RPMI7951 (cell line): ENCODE results near the gene MIPOL1. TPM values are rescaled to one million over a fixed set of nuclear protein-coding genes. Genes with fewer than 3 reads are reported as not detected.

Experiments
- DNase-seq: peaks from one replicate; pipeline ENCODE4 v3.0.0-alpha.2; 2012; ENCODE audit warnings: low read depth
- total RNA-seq: library from RNA; depleted of rRNA; stranded (reverse); fragments of >200 nt; shearing (Covaris generic); gene quantifications from 2 replicates; pipeline ENCODE4 v1.2.3, GENCODE V29; 2014

The MIPOL1 gene
- total RNA-seq, 1 experiment from 2014 or later, result 5.4 TPM

DNA sequence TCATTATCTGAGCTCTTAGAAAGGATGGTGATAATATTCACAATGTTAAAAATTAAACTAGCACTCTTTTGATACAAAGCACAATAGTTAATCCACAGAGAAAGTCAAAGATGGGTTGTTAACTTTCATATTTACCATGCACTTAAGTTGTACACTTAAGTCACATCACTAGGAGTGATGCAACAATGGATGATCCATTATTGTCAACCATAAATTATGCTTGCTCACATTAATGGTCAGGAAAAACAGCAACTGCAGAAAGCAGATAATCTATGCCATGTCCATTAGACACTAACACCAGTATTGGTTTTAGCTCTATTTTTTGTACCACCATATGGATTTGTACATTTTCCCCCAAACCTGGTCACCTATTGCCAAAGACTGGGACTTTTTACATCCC lies 201.8 kb downstream of the MIPOL1 start:
- DNase-seq, result no peak

DNA sequence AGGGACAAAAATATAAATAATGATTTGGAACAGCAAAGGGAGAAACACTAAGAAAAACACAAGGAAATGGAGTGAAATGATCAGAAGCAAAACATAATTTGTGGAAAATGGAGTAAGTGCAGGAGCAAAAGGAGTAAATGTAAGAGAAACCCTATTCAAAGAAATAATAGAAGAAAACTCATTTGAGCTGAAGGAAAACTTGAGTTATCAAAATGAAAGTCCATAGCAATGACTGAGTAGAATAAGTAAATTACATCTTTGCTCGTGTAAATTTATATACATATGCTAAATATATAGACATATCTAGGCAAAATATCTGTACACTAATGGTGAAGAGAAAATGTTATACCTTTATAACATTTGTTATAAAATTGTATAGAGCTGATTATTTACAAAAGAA lies 203.4 kb downstream of the MIPOL1 start:
- DNase-seq, result no peak

DNA sequence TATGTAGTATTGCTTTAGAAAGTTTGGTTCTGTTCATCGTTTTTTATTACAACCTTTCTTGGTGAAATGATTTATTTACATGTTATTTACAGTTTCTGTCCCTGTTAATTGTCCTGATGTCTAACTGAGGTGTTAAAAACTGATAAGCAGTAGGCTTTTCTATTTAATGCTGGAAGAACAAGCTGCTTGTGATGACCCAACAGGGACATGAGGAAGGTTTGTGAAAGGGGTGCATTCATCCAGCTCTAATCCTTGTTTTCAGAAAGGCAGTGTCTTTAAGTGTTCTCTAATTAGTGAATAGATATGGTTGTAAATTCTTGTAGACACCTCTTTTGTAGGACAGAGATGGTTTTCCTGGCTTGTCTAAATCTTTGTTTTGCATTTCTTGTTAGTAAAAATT lies 205.9 kb downstream of the MIPOL1 start:
- DNase-seq, result no peak

DNA sequence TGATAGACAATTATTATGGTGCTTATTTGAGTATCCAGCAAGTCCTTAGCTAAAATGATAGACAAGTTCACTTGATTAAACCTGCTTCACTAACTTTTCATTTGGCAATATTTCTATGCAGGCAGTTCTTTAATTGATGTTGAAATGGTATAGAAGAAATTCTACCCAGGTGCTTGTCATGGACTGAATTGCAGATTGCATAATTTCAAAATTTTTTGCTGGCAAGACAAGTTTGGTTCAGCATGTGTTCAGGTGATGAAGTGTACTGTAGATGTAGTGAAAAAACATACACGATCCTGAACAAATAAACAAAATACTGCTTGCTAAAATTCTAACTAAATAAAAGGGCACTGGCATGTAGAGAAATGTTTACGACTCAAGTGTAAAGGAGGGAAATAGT lies 208.4 kb downstream of the MIPOL1 start:
- no peak for DNase-seq

DNA sequence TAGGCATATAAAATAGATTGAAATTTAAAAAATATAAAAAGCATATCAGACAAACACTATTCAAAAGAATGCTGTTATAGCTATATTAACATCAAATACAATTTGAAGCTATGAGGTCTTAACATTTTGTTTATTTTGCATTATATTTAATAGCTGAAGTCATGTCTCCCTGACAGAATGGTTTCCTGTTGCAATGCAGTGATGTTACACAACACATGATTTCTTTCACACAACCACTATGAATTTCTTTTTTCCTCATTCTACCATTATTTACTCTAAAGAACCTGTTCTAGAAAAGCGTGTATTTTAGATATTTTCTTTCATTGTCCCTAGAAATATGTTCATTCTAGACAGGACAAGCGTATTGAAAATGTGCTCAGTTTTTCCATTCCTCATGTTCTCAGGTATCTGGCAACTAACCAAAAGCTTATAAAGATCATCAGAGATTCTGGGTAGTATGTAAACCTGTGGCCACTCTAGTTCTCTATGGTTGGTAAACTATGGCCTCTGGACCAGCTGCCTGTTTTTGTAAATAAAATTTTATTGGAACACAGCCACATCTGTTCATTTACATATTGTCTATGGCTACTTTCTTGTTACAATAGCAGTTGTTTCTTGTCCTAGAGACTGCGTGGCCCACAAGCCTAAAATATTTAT lies 213.5 kb downstream of the MIPOL1 start:
- DNase-seq, result no peak

DNA sequence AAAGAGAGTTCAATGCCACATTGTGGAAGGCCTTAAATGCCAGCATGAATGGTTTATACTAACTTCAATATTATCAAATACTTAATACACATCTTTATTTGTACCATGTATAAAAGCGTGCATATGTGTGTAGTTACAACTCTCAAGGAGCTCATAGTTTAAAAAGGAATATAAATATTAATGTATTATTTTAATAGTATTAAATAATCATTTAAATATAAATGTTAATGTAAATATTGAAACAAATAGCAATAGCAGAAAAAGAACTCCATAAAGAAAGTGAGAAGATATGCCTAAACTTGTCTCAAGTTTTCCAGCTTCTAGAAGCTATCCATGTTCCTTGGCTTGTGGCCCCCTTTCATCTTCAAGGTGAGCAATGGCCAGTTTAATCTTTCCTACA lies 215.3 kb downstream of the MIPOL1 start:
- no peak for DNase-seq

DNA sequence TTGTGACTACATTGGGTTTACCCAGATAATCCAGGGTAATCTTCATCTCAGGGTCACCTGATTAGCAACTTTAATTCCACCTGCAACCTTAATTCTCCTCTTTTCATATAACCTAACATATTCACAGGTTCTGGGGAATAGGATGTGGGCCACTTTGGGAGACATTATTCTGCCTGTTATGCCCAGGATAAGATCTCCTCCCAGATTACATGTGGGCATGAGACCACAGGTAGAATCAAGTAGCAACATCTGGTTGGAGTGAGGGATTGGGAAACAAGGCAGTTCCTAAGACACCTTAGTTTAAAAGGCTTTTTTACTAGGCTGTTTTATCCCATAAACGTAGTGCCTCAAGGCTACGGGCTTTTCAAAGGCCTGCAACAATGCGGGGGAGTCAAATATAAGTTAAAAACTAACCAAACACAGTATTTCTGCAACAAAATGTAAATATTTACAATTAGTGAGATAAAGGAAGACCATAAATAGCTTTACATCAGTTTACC lies 215.8 kb downstream of the MIPOL1 start:
- no peak for DNase-seq

DNA sequence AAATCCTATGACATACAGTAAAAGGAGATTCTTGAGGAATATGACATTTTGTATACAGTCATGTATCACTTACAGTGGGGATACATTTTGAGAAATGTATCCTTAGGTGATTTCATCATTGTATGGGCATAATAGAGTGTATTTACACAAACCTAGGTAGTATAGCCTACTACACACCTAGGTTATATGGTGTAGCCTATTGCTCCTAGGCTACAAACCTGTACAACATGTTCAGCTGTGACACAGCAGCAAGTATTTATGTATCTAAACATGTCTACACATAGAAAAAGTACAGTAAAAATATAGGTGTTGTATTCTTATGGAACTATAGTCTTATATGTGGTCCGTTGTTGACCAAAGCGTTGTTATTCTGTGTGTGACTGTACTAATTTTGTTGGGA lies 218.5 kb downstream of the MIPOL1 start:
- no peak for DNase-seq

DNA sequence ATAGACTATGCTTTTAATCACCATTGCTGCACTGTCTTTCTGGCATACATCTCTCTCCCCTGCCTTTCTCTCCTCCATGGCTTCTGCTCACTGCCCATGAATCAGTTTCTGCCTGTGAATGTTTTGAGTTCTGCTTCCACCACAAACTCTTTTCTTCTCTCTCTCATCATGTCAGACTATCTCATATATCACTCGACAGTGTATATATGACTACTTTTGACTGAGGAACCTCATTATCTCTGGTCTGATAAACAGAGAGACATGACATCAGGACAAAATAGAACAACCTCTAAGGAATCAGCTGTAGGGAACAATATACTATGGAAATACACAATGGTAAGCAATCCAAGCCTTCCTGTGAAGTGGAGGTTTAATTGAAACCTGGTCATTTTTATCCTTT lies 219.4 kb downstream of the MIPOL1 start:
- DNase-seq, result no peak

DNA sequence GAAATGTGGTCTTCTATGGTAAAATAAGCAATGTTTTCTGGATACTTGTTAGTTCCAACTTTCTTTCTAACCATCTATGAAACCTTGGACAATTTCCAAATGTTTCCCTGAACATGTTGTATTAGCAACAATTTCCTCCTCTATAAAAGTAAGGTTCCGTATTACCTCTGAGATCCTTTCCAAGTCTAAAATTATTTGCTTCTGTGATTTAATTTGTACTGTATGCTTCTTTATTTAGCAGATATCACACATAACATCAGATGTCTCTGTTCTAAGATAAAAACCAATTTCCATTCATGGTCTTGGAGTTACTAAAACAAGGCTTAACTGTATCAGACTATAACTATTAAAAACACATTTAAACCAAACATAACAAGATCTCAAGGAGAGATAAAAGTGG lies 220.1 kb downstream of the MIPOL1 start:
- no peak for DNase-seq

DNA sequence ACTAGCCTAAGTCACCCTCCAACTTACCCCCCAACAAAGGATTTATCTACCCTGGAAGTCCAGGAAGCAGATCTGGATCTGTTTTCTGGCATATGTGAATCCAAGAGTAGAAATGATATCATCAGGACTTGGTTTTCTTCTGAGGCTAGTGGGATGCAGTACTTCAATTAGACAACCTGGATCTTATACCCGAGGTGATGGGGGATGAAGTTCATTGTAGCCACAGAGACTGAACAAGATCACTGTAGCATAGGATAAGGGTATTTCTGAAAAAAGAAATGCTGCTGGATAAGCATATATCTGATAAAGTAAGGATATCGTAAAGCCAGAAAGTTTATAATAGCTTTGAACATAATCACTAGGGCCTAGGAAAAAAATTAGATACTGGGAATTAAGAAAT lies 222.9 kb downstream of the MIPOL1 start:
- no peak for DNase-seq

DNA sequence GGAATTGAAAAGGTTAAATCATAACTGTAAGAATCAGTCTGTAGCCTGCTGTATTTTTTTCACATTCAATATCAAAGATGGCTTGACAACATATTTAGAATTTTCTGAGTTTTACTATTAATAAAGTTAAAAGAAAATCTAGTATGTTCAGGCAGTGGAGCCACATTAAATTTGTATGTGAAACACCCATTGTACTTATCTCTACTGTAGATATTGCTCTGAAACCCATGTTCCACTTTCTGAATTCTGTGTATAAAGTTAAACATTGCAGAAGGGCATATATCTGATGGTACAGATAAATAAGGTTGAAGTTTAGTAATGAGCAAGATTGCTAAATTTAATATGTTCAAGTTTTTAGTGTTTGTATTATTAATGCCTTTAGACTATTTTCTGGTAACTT lies 224.6 kb downstream of the MIPOL1 start:
- DNase-seq, result no peak

DNA sequence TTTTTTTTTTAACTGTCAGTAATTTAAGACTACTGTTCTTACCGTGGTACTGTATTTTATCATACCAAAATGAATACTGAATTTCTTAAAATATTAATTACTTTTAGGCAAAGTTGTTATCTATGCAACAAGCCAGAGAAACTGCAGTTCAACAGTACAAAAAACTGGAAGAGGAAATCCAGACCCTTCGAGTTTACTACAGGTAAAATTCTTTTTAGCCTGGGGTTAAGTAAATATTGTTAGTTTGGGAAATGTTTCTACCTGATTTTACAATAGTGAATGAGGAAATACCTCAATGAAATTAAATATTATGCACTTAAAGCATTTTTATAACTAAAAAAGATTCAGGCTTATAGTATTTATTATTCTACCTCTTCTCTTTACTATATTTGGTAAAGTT lies 225.0 kb downstream of the MIPOL1 start:
- no peak for DNase-seq

DNA sequence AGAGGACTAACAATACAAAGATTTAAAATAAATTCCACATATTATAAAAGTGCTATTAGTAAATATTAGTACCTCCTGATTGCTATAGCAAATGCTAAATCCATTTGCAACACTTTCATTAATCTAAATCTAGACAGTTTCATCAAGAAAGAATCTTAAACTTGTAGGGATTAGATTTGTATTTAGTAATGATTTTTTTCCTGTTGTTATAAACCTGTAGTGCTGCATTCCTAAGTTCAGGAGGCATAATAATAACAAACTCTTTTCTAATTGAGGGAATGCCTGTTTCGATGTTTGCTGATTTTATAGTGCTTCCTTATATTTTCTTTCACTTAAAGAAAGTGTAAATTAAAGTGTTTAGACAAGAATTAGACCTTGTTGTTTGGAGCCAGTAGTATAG lies 231.2 kb downstream of the MIPOL1 start:
- no peak for DNase-seq

DNA sequence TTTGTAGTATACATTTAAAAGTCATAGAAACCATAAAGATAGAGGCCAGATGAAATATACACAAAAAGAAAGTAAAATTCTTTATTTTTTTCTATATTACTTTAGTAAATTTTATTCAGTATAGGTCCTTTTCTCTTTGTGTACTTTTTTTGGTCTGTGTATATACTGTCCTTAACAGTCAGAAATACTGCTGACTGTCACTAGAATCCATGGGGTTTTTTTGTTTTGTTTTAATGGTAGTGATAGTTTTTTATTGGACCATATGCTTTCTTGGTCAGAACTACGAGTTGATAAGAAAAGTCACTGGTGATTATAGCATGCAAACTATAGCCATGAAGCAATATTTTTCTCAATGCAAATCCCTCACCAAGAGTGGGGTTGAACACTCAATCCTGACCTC lies 231.9 kb downstream of the MIPOL1 start:
- no peak for DNase-seq

DNA sequence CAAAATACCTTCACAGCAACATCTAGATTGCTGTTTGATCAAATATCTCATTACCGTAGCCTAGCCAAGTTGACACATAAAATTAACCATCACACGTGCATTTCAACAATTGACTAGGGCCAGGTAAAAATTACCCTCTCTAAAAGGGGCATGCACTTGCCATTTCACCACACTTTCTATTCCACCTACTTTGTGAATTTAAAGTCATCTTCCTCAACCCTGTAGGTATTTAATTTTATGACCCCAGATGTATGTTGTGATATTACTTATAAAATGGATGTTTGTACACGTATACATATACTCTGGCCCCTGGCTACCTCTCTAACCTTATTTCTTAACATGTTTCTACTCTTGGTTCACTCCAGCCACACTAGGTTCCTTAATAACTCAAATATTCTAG lies 237.1 kb downstream of the MIPOL1 start:
- no peak for DNase-seq

DNA sequence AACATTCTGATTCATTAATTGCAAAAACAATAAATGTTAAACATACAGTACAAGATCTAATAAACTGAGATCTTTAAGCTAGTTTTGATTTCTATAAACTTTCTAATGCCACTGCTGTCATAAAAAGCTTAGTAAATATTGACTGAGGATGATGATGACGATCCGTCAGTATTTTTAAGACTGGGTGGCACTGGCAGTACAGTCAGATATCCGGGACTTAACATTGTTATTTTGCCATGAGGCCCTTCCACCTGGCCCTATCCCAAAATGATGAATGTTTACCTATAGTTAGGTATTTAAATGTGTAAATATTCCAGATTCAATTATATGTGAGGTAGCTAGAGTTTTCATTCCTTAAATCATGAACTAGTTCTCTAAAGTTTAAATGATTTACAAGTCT lies 238.8 kb downstream of the MIPOL1 start:
- no peak for DNase-seq

DNA sequence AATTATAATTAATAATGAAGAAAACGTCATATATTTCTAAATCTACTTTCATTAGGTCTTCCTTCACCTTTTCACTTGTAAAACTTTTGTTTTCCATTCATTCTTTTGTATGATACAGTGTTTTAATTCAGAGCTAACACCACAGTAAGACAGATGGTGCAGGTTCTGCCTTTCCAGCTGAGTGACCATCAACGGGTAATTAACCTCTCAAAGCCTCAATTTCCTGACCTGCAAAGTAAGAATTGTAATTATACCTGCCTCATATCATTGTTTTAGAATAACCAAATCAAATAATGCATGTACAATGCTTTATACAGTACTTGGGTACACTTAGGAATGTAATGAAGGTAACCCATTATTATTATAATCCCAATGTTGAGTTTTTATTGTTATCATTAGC lies 239.8 kb downstream of the MIPOL1 start:
- DNase-seq, result no peak

DNA sequence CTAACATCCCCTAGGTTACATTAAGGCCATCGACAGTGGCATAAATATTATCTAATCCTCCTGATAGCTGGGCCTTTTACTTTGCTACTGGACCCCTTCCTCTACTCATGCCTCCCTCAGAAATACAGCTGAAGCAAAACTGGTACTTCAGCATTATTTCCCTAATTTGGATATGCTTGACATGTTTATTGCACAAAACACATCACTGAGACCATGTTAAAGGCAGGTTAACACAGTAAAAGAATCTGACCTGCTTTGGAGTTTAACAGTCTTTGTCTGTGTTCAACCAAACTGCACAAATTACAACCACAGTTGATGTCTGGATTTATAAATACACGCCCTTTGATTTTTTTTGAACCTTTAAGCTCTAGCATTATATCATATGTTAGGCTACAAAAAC lies 240.7 kb downstream of the MIPOL1 start:
- no peak for DNase-seq

DNA sequence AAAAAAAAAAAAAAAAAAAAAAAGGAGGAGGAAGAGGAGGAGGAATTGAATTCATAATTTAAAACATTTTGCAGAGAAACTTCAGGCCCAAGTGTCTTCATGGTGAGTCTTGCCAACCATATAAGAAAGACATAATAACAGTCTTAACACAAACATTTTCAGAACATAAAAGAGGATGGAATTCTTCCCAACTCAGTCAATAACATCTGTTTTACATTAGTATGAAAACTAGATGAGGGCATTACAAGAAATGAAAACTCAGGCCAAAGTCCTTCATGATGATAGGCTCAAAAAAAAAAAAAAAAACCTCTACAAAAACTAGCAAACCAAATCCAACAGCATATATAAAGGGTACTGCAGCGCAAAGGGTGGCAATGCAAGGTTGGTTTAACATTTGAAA lies 245.7 kb downstream of the MIPOL1 start:
- peak; percentile 1 for DNase-seq

DNA sequence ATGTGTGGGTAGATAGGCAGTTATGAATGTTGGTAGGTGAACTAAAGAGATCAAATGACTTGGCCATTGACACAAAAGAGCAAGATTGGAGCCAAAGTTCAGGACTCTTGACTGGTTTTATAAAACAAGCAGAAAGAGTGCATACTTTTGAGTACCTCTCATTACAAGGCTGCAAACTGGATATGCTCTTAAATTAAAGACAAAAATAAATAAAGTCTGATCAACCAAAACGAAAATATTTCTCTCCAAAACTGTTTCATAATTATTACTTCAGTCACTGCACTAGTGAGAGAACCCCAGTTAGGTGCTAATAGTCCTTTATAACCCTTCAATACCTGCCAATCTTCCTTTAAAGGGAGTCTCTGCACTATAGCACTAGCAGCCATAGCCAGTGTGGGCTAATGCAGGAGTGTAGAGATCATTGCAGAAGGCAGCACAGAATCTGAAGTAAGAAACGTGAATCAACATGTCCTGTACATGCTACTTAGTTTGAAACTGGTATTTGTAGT lies 250.2 kb downstream of the MIPOL1 start:
- DNase-seq, result no peak

DNA sequence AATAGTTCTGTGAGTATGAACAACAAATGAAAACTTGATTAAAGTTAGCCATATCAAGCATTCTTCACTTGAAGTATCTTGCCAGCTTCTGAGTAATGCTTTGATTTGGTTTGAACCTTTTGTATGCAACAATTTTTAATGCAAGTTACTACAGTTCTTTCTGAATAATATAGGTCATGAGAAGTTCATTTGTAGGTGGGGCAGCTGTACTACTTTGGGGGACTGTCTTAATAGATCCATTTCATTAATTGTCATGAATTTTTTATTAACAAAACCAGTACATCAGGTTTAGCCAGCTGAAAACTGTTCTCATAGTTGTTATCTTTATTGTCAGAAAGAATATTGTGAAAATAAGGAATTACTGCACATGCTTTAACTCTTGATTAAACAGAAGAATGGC lies 254.6 kb downstream of the MIPOL1 start:
- no peak for DNase-seq

DNA sequence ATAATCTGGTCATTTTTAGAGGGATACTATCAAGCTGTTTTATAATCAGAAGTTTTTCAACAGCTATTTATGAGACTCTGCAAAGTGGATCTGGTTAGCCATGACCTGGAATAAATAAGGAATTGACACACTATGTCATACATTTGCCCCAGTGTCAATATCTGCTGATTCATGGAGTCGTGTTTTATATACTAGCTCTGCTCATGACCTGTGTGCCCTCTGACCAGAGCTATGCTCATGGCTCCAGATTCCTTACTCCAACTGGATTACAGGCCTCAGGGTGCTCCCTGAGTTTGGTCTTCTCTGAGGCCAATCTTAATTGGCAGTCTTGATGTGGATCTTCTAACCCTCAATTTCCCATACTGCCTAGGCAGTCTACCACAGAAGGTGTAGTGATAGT lies 256.2 kb downstream of the MIPOL1 start:
- DNase-seq, result no peak

DNA sequence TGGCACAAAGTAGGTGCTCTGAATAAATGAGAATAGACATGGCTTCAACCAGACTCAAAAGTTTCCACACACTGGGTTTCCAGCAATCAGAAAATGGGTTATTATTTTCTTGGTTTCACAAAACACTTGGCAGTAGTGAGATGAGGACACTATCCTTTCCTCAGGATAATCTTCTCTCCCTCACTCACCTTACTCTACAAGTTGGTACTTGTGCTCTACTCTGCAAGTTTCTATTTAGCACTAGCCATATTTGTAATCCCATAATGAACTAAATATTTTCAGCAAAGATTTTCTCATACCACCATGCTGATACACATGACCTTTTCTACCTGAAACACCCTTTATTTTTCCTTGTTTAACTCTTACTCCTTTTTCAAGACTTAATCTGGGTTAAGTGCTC lies 259.6 kb downstream of the MIPOL1 start:
- no peak for DNase-seq
